Neuronal stem cell (in vitro differentiated cells): ENCODE results near the gene CLTCL1.

ENCODE experiments used
- DNase-seq: peaks from one replicate; pipeline ENCODE4 v3.0.0-alpha.2; 2013; ENCODE audit warnings: low spot score
- H2AFZ ChIP-seq: one replicate; pipeline ENCODE4 v1.6.1; 2013; ENCODE audit warnings: mild to moderate bottlenecking, low read length, inconsistent platforms
- H2AK5ac ChIP-seq: 2 replicates; pipeline ENCODE4 v1.6.1; 2013; ENCODE audit warnings: low read depth, mild to moderate bottlenecking, inconsistent platforms, low read length, moderate library complexity, mixed read lengths
- H2BK120ac ChIP-seq: 2 replicates; pipeline ENCODE4 v1.6.1; 2013; ENCODE audit warnings: low read depth, mild to moderate bottlenecking, inconsistent platforms, low read length, moderate library complexity, mixed read lengths
- H2BK12ac ChIP-seq: one replicate; pipeline ENCODE4 v1.6.1; 2013; ENCODE audit warnings: low read length, inconsistent platforms
- H2BK15ac ChIP-seq: 2 replicates; pipeline ENCODE4 v1.6.1; 2013; ENCODE audit warnings: mild to moderate bottlenecking, low read length, inconsistent platforms, mixed read lengths
- H2BK5ac ChIP-seq: one replicate; pipeline ENCODE4 v1.6.1; 2013; ENCODE audit warnings: inconsistent platforms, mild to moderate bottlenecking, low read length, moderate library complexity
- H3K14ac ChIP-seq: one replicate; pipeline ENCODE4 v1.6.1; 2013; ENCODE audit warnings: low read length, inconsistent platforms
- H3K18ac ChIP-seq: 2 replicates; pipeline ENCODE4 v1.6.1; 2013; ENCODE audit warnings: low read length, inconsistent platforms
- H3K23ac ChIP-seq: 2 replicates; pipeline ENCODE4 v1.6.1; 2013; ENCODE audit warnings: low read depth, mild to moderate bottlenecking, mixed read lengths, low read length, inconsistent platforms; ENCODE audit not compliant: poor library complexity
- H3K27ac ChIP-seq: replicated peaks from 3 replicates; pipeline ENCODE4 v1.5.1; 2013; ENCODE audit warnings: low read length, inconsistent platforms
- H3K27me3 ChIP-seq, 3 experiments: 2 replicates each; pipeline ENCODE4 v1.6.1; 2013; ENCODE audit warnings: low read length in 3 of 3, mild to moderate bottlenecking in 2 of 3, inconsistent platforms in 1 of 3, low read depth in 1 of 3, mixed read lengths in 1 of 3, moderate library complexity in 1 of 3; ENCODE audit not compliant: control insufficient read depth in 3 of 3, insufficient read depth in 3 of 3
- H3K36me3 ChIP-seq, 2 donors: replicated peaks in 1 of 2; 2 replicates each; pipeline ENCODE4 v1.6.1; 2013; ENCODE audit warnings: low read length in 2 of 2; ENCODE audit not compliant: control insufficient read depth in 2 of 2, insufficient read depth in 2 of 2
- H3K4ac ChIP-seq: 2 replicates; pipeline ENCODE4 v1.6.1; 2013; ENCODE audit warnings: inconsistent platforms, mild to moderate bottlenecking, low read length, moderate library complexity
- H3K4me1 ChIP-seq, 2 donors: 1 replicate in 1 of 2; 2 replicates in 1 of 2; pipeline ENCODE4 v1.6.1; 2013; ENCODE audit warnings: low read length in 2 of 2, low read depth in 1 of 2; ENCODE audit not compliant: control insufficient read depth in 2 of 2, insufficient read depth in 1 of 2
- H3K4me2 ChIP-seq: one replicate; pipeline ENCODE4 v1.6.1; 2013; ENCODE audit warnings: mild to moderate bottlenecking, low read length, inconsistent platforms; ENCODE audit not compliant: insufficient read depth, poor library complexity, severe bottlenecking
- H3K4me3 ChIP-seq, 2 donors: 2 replicates each; pipeline ENCODE4 v1.5.1; 2013; ENCODE audit warnings: low read length in 2 of 2, mild to moderate bottlenecking in 2 of 2, inconsistent platforms in 1 of 2, moderate library complexity in 1 of 2
- H3K79me1 ChIP-seq: one replicate; pipeline ENCODE4 v1.6.1; 2013; ENCODE audit warnings: low read depth, mild to moderate bottlenecking, inconsistent platforms, low read length, moderate library complexity
- H3K9ac ChIP-seq: one replicate; pipeline ENCODE4 v1.6.1; 2013; ENCODE audit warnings: mild to moderate bottlenecking, low read depth, low read length, inconsistent platforms; ENCODE audit not compliant: poor library complexity
- H3K9me3 ChIP-seq, 2 donors: replicated peaks in 1 of 2; 2 replicates each; pipeline versions ENCODE3 to v1.6.1; 2013; ENCODE audit warnings: low read length in 2 of 2, mild to moderate bottlenecking in 2 of 2, inconsistent platforms in 1 of 2, low read depth in 1 of 2, mixed read lengths in 1 of 2, moderate library complexity in 1 of 2; ENCODE audit not compliant: control insufficient read depth in 2 of 2, insufficient read depth in 1 of 2
- H4K8ac ChIP-seq: one replicate; pipeline ENCODE4 v1.6.1; 2013; ENCODE audit warnings: low read depth, mild to moderate bottlenecking, inconsistent platforms, low read length, moderate library complexity
- H4K91ac ChIP-seq: one replicate; pipeline ENCODE4 v1.6.1; 2013; ENCODE audit warnings: low read length, low read depth, mild to moderate bottlenecking, inconsistent platforms; ENCODE audit not compliant: poor library complexity
- WGBS, 2 donors: extraction: QIAGEN DNeasy Blood & Tissue Kit; methylation state at CpG; one replicate each; pipeline ENCODE4 v1.1.7; 2013; ENCODE audit warnings: missing lambda C conversion rate in 2 of 2, mixed read lengths in 1 of 2; ENCODE audit not compliant: insufficient read length in 2 of 2, insufficient replicate concordance in 1 of 2; ENCODE audit errors: extremely low coverage in 2 of 2; 5-methylcytosine and 5-hydroxymethylcytosine counted together

CLTCL1 gene

DNA sequence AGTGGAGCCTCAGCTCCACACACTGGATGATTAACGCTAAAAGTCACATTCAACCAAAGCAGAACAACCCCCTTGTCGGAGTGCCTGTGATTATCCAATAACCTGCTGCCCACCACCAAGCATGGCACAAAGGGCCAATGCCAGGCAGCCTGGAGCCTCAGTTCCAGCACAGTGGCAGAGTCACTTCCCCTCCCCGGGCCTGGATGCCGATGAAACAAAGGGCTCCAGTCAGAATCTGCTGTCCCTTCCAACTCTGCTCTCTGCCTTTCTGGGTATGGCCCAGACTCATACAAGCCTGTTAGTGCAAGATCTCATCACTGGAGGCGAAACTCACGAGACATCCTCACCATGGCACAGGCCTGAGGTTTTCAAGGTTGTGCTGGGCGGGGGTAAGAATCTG lies 52.1 kb downstream of the CLTCL1 start:
- Histone ChIP-seq H3K4me1 (no peaks in the 10 kb centered on the region), H2AFZ (no peak overlapping the region), H2AK5ac (no peak overlapping the region), H2BK5ac (no peak overlapping the region), H3K9me3 (no peaks in the 10 kb centered on the region), H3K18ac (no peak overlapping the region), H3K27ac (no peak overlapping the region), H3K14ac (no peak overlapping the region), H3K4me3 (no peak overlapping the region), H3K79me1 (no peaks in the 10 kb centered on the region), H2BK15ac (no peak overlapping the region), H3K4me2 (no peak overlapping the region), H4K8ac (no peak overlapping the region), H3K23ac (no peak overlapping the region), H3K4ac (no peak overlapping the region), H3K36me3 (peaks cover 3 to 10% of the 10 kb centered on the region in 2 donors), H2BK120ac (no peak overlapping the region), H3K27me3 (no peaks in the 10 kb centered on the region), H3K9ac (no peak overlapping the region), H2BK12ac (no peak overlapping the region), H4K91ac (no peak overlapping the region)
- no peak for DNase-seq
- no CpG with 5 or more reads among the region's 7 CpGs for WGBS, 2 donors

DNA sequence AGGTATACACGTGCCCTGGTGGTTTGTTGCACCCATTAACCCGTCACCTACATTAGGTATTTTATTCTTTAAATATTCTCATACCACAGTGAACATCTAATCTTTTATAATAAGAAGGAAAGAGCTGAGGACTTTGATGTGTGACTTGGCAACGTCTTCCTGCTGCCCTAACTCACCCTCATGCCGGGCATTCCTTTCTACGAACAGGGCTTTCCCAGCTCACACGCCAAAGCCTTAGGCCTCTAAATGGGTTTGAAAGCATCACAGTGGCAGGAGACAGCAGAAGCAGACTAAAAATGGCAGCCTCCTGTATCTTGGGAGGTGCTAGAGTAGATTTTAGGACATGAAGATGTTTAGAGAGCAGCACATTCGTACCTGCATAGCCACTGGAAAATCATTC lies 52.6 kb downstream of the CLTCL1 start:
- Histone ChIP-seq H3K23ac (no peak overlapping the region), H3K14ac (no peak overlapping the region), H2BK12ac (no peak overlapping the region), H2AK5ac (no peak overlapping the region), H3K18ac (no peak overlapping the region), H3K79me1 (no peaks in the 10 kb centered on the region), H3K4ac (no peak overlapping the region), H3K4me3 (no peak overlapping the region), H3K27ac (no peak overlapping the region), H2BK120ac (no peak overlapping the region), H3K4me1 (no peaks in the 10 kb centered on the region), H2AFZ (no peak overlapping the region), H4K8ac (no peak overlapping the region), H3K4me2 (no peak overlapping the region), H3K9ac (no peak overlapping the region), H3K9me3 (no peaks in the 10 kb centered on the region), H2BK5ac (no peak overlapping the region), H2BK15ac (no peak overlapping the region), H3K36me3 (peaks cover 3 to 10% of the 10 kb centered on the region in 2 donors), H4K91ac (no peak overlapping the region), H3K27me3 (no peaks in the 10 kb centered on the region)
- DNase-seq: no peak
- WGBS, 2 donors: no CpG with 5 or more reads among the region's 7 CpGs

DNA sequence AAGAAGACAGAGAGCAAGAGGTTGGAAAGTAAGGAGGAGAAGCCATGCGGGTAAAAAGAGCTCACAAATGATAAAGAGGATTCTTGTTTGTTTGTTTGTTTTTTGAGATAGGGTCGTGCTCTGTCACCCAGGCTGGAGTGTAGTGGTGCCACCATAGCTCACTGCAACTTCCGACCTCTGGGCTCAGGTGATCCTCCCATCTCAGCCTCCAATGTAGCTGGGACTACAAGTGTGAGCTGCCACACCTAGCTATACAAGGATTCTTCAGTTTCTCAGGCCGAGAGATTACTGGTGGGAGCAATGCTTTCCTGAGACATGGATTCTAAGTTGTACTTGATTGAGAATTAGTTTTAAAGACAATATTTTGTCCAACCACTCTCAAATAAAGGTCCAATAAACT lies 55.6 kb downstream of the CLTCL1 start:
- Histone ChIP-seq H3K9ac (no peak overlapping the region), H2AFZ (no peak overlapping the region), H4K91ac (no peak overlapping the region)

DNA sequence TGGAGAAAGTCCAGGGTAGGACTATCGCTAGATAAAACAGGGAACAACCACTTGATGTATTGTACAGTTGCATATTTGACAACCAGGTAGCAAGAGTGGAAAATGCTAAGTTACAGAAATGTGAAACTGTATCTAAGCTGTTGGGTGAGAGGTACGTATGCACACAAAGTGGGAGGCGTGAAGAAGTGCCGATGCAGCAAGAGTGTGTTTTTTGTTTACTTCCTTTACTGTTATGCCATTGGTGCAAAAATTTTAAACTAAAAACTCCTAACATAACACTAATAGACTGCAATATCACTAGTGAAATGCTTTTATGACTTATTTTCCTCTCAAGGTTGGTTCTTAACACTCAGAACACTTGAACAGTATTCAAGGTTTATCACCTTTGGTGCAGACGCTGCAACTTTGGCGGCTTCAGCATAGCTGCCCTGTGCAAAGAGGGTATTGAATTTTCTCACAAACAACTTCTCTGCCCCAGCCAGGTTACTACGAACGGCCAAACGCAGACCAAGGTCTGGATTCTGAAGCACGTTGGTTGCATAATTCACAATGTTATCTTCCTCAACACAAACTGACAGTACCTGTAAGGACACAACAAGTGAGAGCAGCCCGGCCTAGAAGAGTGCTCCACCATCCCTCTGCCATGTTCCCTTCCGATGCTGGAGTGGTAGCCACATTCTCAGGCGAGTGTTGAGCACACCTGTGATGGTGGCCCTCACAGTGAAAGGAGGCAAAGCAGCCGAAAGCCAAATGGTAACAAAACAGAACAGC lies 57.2 kb downstream of the CLTCL1 start:
- Histone ChIP-seq H4K8ac (no peak overlapping the region), H2BK120ac (no peak overlapping the region), H3K23ac (no peak overlapping the region), H3K18ac (no peak overlapping the region), H3K4me1 (no peaks in the 10 kb centered on the region), H3K4me3 (no peak overlapping the region), H3K27me3 (no peaks in the 10 kb centered on the region), H3K79me1 (no peaks in the 10 kb centered on the region), H2BK15ac (no peak overlapping the region), H3K14ac (no peak overlapping the region), H2BK12ac (no peak overlapping the region), H2AK5ac (no peak overlapping the region), H4K91ac (no peak overlapping the region), H3K9me3 (peaks cover 0 to 2% of the 10 kb centered on the region in 2 donors), H3K4ac (no peak overlapping the region), H3K36me3 (peaks cover 6 to 21% of the 10 kb centered on the region in 2 donors), H2AFZ (no peak overlapping the region), H3K4me2 (no peak overlapping the region), H2BK5ac (no peak overlapping the region), H3K9ac (no peak overlapping the region), H3K27ac (no peak overlapping the region)
- no CpG with 5 or more reads among the region's 14 CpGs for WGBS, 2 donors
- DNase-seq: no peak

More for the DNA sequence above, 55.6 kb downstream of the CLTCL1 start:
- Histone ChIP-seq H3K27me3 (no peaks in the 10 kb centered on the region), H2AK5ac (no peak overlapping the region), H3K4me3 (no peak overlapping the region), H3K4ac (no peak overlapping the region), H3K79me1 (no peaks in the 10 kb centered on the region), H2BK12ac (no peak overlapping the region), H3K36me3 (peaks cover 6 to 20% of the 10 kb centered on the region in 2 donors), H2BK120ac (no peak overlapping the region), H2BK15ac (no peak overlapping the region), H3K4me2 (no peak overlapping the region), H3K14ac (no peak overlapping the region), H3K23ac (no peak overlapping the region), H4K8ac (no peak overlapping the region), H2BK5ac (no peak overlapping the region), H3K4me1 (no peaks in the 10 kb centered on the region), H3K18ac (no peak overlapping the region), H3K9me3 (peaks cover 0 to 2% of the 10 kb centered on the region in 2 donors), H3K27ac (no peak overlapping the region)
- WGBS, 2 donors: no CpG with 5 or more reads among the region's 4 CpGs
- DNase-seq: no peak
